ENCODE measurements around the gene SESTD1. TPM values are rescaled to one million over a fixed set of nuclear protein-coding genes. Genes with fewer than 3 reads are reported as not detected.

Gene SESTD1
- total and polyA plus RNA-seq, 2 of the 4 experiments (the other 2 are of a cell fraction) = 8.4 to 12.7 TPM

DNA sequence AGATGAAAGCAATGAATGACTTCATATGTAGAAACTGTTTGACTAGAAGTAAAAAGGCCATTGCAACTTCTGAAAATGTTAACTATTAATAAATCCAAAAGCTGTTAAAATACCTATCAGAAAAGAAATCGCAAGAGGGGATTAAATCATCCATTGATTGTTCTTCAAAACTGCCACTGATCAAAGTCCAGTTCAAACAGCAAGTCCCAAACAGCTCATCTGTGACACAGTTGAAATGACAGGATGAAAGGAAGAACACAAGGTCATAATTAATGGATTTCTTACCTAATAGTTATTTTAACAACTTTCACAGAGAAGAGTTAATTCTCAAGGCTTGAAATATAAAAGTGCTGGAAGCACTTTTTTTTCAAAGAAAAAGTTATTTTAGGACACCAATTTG lies 90.4 kb downstream of the SESTD1 start:
- CTCF ChIA-PET = no interaction called here

More for the DNA sequence above, 90.4 kb downstream of the SESTD1 start:
- no peak overlapping the region for H4K8ac ChIP-seq (ENCODE audit: low read depth in 2 of 2, low read length in 2 of 2)
- no peak overlapping the region for H4K5ac ChIP-seq (ENCODE audit: low read depth, low read length)
- H3K9me3 ChIP-seq (ENCODE audit: control insufficient read depth, insufficient read depth, low read length) = no peaks in the 10 kb centered on the region
- no peak overlapping the region for H3K14ac ChIP-seq (replicated peaks; ENCODE audit: low read depth, low read length)
- TF ChIP-seq MAZ (IDR thresholded peaks at IDR 0.05; ENCODE audit: borderline replicate concordance, low read depth, low read length) (no peak), NFE2L2 (IDR thresholded peaks at IDR 0.05; ENCODE audit: low read depth, low read length) (no peak), POLR2A (IDR thresholded peaks at IDR 0.05; ENCODE audit: low read depth, low read length) (no peak), CHD1 (IDR thresholded peaks at IDR 0.05; ENCODE audit: low read depth, low read length) (no peak), MAFK (IDR thresholded peaks at IDR 0.05; ENCODE audit: low read depth, low read length) (no peak), RFX5 (IDR thresholded peaks at IDR 0.05; ENCODE audit: low read depth, low read length) (no peak), SMC3 (IDR thresholded peaks at IDR 0.05; ENCODE audit: low read depth, low read length) (no peak), RCOR1 (IDR thresholded peaks at IDR 0.05; ENCODE audit: insufficient replicate concordance, low read length) (no peak), CEBPB (IDR thresholded peaks at IDR 0.05; ENCODE audit: low read depth, low read length) (no peak), RAD21 (IDR thresholded peaks at IDR 0.05; ENCODE audit: low read length) (no peak), FOS (IDR thresholded peaks at IDR 0.05; ENCODE audit: low read depth, low read length) (no peak), MXI1 (IDR thresholded peaks at IDR 0.05; ENCODE audit: borderline replicate concordance, low read depth, low read length) (no peak)
- TF ChIP-seq, protein P1, sequence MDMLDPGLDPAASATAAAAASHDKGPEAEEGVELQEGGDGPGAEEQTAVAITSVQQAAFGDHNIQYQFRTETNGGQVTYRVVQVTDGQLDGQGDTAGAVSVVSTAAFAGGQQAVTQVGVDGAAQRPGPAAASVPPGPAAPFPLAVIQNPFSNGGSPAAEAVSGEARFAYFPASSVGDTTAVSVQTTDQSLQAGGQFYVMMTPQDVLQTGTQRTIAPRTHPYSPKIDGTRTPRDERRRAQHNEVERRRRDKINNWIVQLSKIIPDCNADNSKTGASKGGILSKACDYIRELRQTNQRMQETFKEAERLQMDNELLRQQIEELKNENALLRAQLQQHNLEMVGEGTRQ (IDR thresholded peaks at IDR 0.05; ENCODE audit: low read depth, low read length) = no peak
- TF ChIP-seq, protein P2, sequence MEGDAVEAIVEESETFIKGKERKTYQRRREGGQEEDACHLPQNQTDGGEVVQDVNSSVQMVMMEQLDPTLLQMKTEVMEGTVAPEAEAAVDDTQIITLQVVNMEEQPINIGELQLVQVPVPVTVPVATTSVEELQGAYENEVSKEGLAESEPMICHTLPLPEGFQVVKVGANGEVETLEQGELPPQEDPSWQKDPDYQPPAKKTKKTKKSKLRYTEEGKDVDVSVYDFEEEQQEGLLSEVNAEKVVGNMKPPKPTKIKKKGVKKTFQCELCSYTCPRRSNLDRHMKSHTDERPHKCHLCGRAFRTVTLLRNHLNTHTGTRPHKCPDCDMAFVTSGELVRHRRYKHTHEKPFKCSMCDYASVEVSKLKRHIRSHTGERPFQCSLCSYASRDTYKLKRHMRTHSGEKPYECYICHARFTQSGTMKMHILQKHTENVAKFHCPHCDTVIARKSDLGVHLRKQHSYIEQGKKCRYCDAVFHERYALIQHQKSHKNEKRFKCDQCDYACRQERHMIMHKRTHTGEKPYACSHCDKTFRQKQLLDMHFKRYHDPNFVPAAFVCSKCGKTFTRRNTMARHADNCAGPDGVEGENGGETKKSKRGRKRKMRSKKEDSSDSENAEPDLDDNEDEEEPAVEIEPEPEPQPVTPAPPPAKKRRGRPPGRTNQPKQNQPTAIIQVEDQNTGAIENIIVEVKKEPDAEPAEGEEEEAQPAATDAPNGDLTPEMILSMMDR (conservative IDR thresholded peaks at IDR 0.05; ENCODE audit: low read depth, low read length) = no peak
- TF ChIP-seq, protein P3, sequence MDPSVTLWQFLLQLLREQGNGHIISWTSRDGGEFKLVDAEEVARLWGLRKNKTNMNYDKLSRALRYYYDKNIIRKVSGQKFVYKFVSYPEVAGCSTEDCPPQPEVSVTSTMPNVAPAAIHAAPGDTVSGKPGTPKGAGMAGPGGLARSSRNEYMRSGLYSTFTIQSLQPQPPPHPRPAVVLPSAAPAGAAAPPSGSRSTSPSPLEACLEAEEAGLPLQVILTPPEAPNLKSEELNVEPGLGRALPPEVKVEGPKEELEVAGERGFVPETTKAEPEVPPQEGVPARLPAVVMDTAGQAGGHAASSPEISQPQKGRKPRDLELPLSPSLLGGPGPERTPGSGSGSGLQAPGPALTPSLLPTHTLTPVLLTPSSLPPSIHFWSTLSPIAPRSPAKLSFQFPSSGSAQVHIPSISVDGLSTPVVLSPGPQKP (IDR thresholded peaks at IDR 0.05; ENCODE audit: borderline replicate concordance, low read depth, low read length) = no peak
- H2AK5ac ChIP-seq (ENCODE audit: low read depth, low read length) = no peak overlapping the region
- H2AK9ac ChIP-seq (replicated peaks; ENCODE audit: low read depth, low read length, poor library complexity) = no peak overlapping the region
- H3K79me1 ChIP-seq (ENCODE audit: low read depth in 1 of 2, low read length in 2 of 2) = peaks cover 0 to 5% of the 10 kb centered on the region in 2 experiments; a peak in 2 of 4 replicates
- no CpG with 5 or more reads among the region's 1 CpG for WGBS, 2 experiments (ENCODE audit: extremely low coverage in 2 of 2, insufficient read length in 1 of 2)
- intact Hi-C loops (cut with micrococcal nuclease) (no loop called here), dilution Hi-C loops (cut with HindIII; ENCODE audit: low sequenced_read_pairs, unreplicated experiment) (no loop called here), in situ Hi-C loops (cut with MboI; ENCODE audit: low sequenced_read_pairs) (no loop called here)
- POLR2A ChIA-PET (ENCODE audit: unreplicated experiment) = no interaction called here
- H3K9me1 ChIP-seq (ENCODE audit: insufficient read depth, low read length) = no peaks in the 10 kb centered on the region
- no peaks in the 10 kb centered on the region for H4K20me1 ChIP-seq (ENCODE audit: insufficient read depth, low read length)
- peaks cover 9% of the 10 kb centered on the region for H3K36me3 ChIP-seq (ENCODE audit: control insufficient read depth, insufficient read depth, low read length)
- no peak overlapping the region for H3K9ac ChIP-seq (ENCODE audit: low read depth, low read length)
- H3K4me3 ChIP-seq (ENCODE audit: insufficient read depth, low read depth, low read length) = no peak overlapping the region
- H3K27me3 ChIP-seq (ENCODE audit: control insufficient read depth, insufficient read depth, low read length) = no peaks in the 10 kb centered on the region
- no peak overlapping the region for H2AFZ ChIP-seq (replicated peaks; ENCODE audit: low read length, poor library complexity)
- DNase-seq (no peak), ATAC-seq (ENCODE audit: low read depth) (no peak)
- H3K4me1 ChIP-seq (ENCODE audit: control insufficient read depth, insufficient read depth, low read length) = no peaks in the 10 kb centered on the region
- H3K4me2 ChIP-seq (ENCODE audit: low read depth, low read length) = no peak overlapping the region
- H3K4ac ChIP-seq (ENCODE audit: low read depth, low read length) = no peak overlapping the region
- no peak overlapping the region for H3K23ac ChIP-seq (ENCODE audit: low read depth, low read length)
- no peak overlapping the region for H3K27ac ChIP-seq (ENCODE audit: insufficient read depth, low read length)
- H4K91ac ChIP-seq (ENCODE audit: insufficient read depth, low read depth, low read length) = no peak overlapping the region
- H3K18ac ChIP-seq (ENCODE audit: low read depth, low read length) = no peak overlapping the region
- no peak overlapping the region for H2BK120ac ChIP-seq (ENCODE audit: low read depth, low read length)
- H2BK15ac ChIP-seq (ENCODE audit: low read depth, low read length) = no peak overlapping the region
- no peak overlapping the region for H3K56ac ChIP-seq (ENCODE audit: extremely low read depth, insufficient read depth, low read length)
- H2BK5ac ChIP-seq (ENCODE audit: low read depth, low read length, poor library complexity, severe bottlenecking) = no peak overlapping the region
- H2BK20ac ChIP-seq (ENCODE audit: low read depth, low read length) = no peak overlapping the region
- BruUV-seq (replicated peaks) = no TSS peak
